Neutrophil (primary cell): ENCODE results near the gene FCHSD1.
"Not testable (repeated sequence)": the region's sequence is repeated elsewhere in the genome, so short reads cannot be mapped to it uniquely, and the experiment has no call there.

Source experiments
- H3K27ac ChIP-seq: fragments of 200-600 bp; sonication (generic); 2 replicates; pipeline ENCODE4 v1.5.1; 2016; ENCODE audit warnings: mild to moderate bottlenecking, moderate library complexity
- H3K27me3 ChIP-seq: fragments of 200-600 bp; sonication (generic); 2 replicates; pipeline ENCODE4 v1.6.0; 2016; ENCODE audit warnings: mild to moderate bottlenecking
- H3K36me3 ChIP-seq: fragments of 200-600 bp; sonication (generic); 2 replicates; pipeline ENCODE4 v1.5.1; 2017
- H3K4me1 ChIP-seq, 2 experiments: fragments of 200-600 bp in 1 of 2; sonication (generic) in 1 of 2; 1 replicate in 1 of 2; 2 replicates in 1 of 2; pipeline versions ENCODE4 v1.5.1 to v1.6.1; 2013 to 2016; ENCODE audit warnings: low read depth in 1 of 2, low read length in 1 of 2, mild to moderate bottlenecking in 1 of 2, moderate library complexity in 1 of 2; ENCODE audit not compliant: control insufficient read depth in 1 of 2, insufficient read depth in 1 of 2
- H3K4me3 ChIP-seq, 2 experiments: fragments of 200-600 bp in 1 of 2; sonication (generic) in 1 of 2; 1 replicate in 1 of 2; 2 replicates in 1 of 2; pipeline ENCODE4 v1.5.1; 2013 to 2016; ENCODE audit warnings: low read depth in 1 of 2, low read length in 1 of 2, mild to moderate bottlenecking in 1 of 2, moderate library complexity in 1 of 2
- H3K9me3 ChIP-seq: fragments of 200-600 bp; sonication (generic); 2 replicates; pipeline ENCODE4 v1.5.1; 2016
- CTCF ChIP-seq: fragments of 200-600 bp; sonication (generic); IDR thresholded peaks from 2 replicates; pipeline ENCODE4 v1.5.1; 2016; ENCODE audit warnings: antibody characterized with exemption

FCHSD1 gene

GRCh38 chr5:141613344-141613743 lies 37.9 kb downstream of the FCHSD1 start:
- Histone ChIP-seq H3K27me3 (no peaks in the 10 kb centered on the region), H3K36me3 (no peaks in the 10 kb centered on the region), H3K4me3 (no peak overlapping the region), H3K4me1 (peaks cover 82 to 93% of the 10 kb centered on the region in 2 experiments), H3K27ac (peak overlapping the region; percentile 50), H3K9me3 (no peaks in the 10 kb centered on the region)
- no peak for TF ChIP-seq CTCF

- TF ChIP-seq CTCF: no peak
- H3K27ac ChIP-seq: peak overlapping the region; percentile 87
- no peaks in the 10 kb centered on the region for H3K27me3 ChIP-seq
- peaks cover 82 to 95% of the 10 kb centered on the region in 2 experiments for H3K4me1 ChIP-seq
- H3K9me3 ChIP-seq: no peaks in the 10 kb centered on the region
- peak overlapping the region in 1 of 2 experiments; percentile 22 for H3K4me3 ChIP-seq
- no peaks in the 10 kb centered on the region for H3K36me3 ChIP-seq
Measured at GRCh38 chr5:141611289-141611688, 39.9 kb downstream of the FCHSD1 start.

- not testable (repeated sequence) for H3K36me3 ChIP-seq, H3K9me3 ChIP-seq, H3K27me3 ChIP-seq
- H3K4me1 ChIP-seq: peaks cover 84 to 95% of the 10 kb centered on the region in 2 experiments
- H3K4me3 ChIP-seq: peak overlapping the region in 1 of 2 experiments; percentile 29
- H3K27ac ChIP-seq: peak overlapping the region; percentile 87
Measured at GRCh38 chr5:141609921-141610320, 41.3 kb downstream of the FCHSD1 start.

GRCh38 chr5:141609044-141609443 lies 42.2 kb downstream of the FCHSD1 start:
- TF ChIP-seq CTCF: no peak
- Histone ChIP-seq H3K27ac (peak overlapping the region; percentile 87), H3K27me3 (no peaks in the 10 kb centered on the region), H3K9me3 (no peaks in the 10 kb centered on the region), H3K36me3 (no peaks in the 10 kb centered on the region), H3K4me1 (peaks cover 87 to 98% of the 10 kb centered on the region in 2 experiments), H3K4me3 (peak overlapping the region in 1 of 2 experiments; percentile 29)

GRCh38 chr5:141608557-141608956 lies 42.7 kb downstream of the FCHSD1 start:
- Histone ChIP-seq H3K4me1 (peaks cover 87 to 99% of the 10 kb centered on the region in 2 experiments), H3K9me3 (no peaks in the 10 kb centered on the region), H3K4me3 (no peak overlapping the region), H3K36me3 (no peaks in the 10 kb centered on the region), H3K27me3 (no peaks in the 10 kb centered on the region), H3K27ac (peak overlapping the region; percentile 87)
- TF ChIP-seq CTCF: no peak

- Histone ChIP-seq H3K27me3 (no peaks in the 10 kb centered on the region), H3K27ac (peak overlapping the region; percentile 87), H3K36me3 (no peaks in the 10 kb centered on the region), H3K4me3 (no peak overlapping the region), H3K9me3 (no peaks in the 10 kb centered on the region), H3K4me1 (peaks cover 87 to 99% of the 10 kb centered on the region in 2 experiments)
- no peak for TF ChIP-seq CTCF
Measured at GRCh38 chr5:141608046-141608445, 43.2 kb downstream of the FCHSD1 start.
